H1 (cell line): ENCODE results near the gene RPL7A.
"Not testable (repeated sequence)": the region's sequence is repeated elsewhere in the genome, so short reads cannot be mapped to it uniquely, and the experiment has no call there.

Source experiments
- ATF2 ChIP-seq: IDR thresholded peaks from 2 replicates; pipeline ENCODE4 v1.6.1; 2012; ENCODE audit warnings: low read length, inconsistent platforms
- CTCF ChIP-seq, 3 experiments: IDR thresholded peaks; 1 replicate in 2 of 3; 2 replicates in 1 of 3; pipeline versions ENCODE4 v1.5.1 to v1.6.1; 2011; ENCODE audit warnings: low read length in 3 of 3, mild to moderate bottlenecking in 3 of 3, inconsistent platforms in 2 of 3, low read depth in 1 of 3, moderate library complexity in 1 of 3; ENCODE audit not compliant: insufficient read depth in 1 of 3; ENCODE audit errors: control extremely low read depth in 1 of 3
- EGR1 ChIP-seq: IDR thresholded peaks from 2 replicates; pipeline ENCODE4 v1.6.1; 2011; ENCODE audit warnings: low read depth, low read length, borderline replicate concordance
- RAD21 ChIP-seq, 2 experiments: IDR thresholded peaks in 1 of 2; conservative IDR thresholded peaks in 1 of 2; 2 replicates each; pipeline ENCODE4 v1.6.1; 2011; ENCODE audit warnings: low read depth in 2 of 2, low read length in 2 of 2, improper control_type of control experiment in 1 of 2, inconsistent platforms in 1 of 2, mild to moderate bottlenecking in 1 of 2, moderate library complexity in 1 of 2
- SRF ChIP-seq: IDR thresholded peaks from 2 replicates; pipeline ENCODE4 v1.6.1; 2011; ENCODE audit warnings: mild to moderate bottlenecking, low read depth, low read length, moderate library complexity
- TCF12 ChIP-seq: IDR thresholded peaks from 2 replicates; pipeline ENCODE4 v1.6.1; 2011; ENCODE audit warnings: low read depth, mild to moderate bottlenecking, low read length
- TEAD4 ChIP-seq: IDR thresholded peaks from 2 replicates; pipeline ENCODE4 v1.6.1; 2012; ENCODE audit warnings: low read depth, low read length, inconsistent platforms, mixed read lengths
- USF2 ChIP-seq: IDR thresholded peaks from 2 replicates; pipeline ENCODE4 v1.6.1; 2011; ENCODE audit warnings: low read length, improper control_type of control experiment
- YY1 ChIP-seq: IDR thresholded peaks from 2 replicates; pipeline ENCODE4 v1.6.1; 2011; ENCODE audit warnings: low read depth, mild to moderate bottlenecking, low read length
- ZNF274 ChIP-seq: IDR thresholded peaks from 2 replicates; pipeline ENCODE4 v1.7.0; 2012; ENCODE audit warnings: low read length, borderline replicate concordance; ENCODE audit errors: extremely low read depth

- TF ChIP-seq EGR1; CTCF (IDR thresholded peaks at IDR 0.05; ENCODE audit: control extremely low read depth in 1 of 3, insufficient read depth in 1 of 3, low read depth in 1 of 3, low read length in 3 of 3); SRF; YY1; USF2; TCF12; ZNF274; TEAD4; RAD21 (IDR thresholded peaks at IDR 0.05 in 1 of 2, conservative IDR thresholded peaks at IDR 0.05 in 1 of 2; ENCODE audit: low read depth in 2 of 2, low read length in 2 of 2); ATF2: not testable (repeated sequence)
Measured at GRCh38 chr9:133391449-133391848, 43.4 kb downstream of the RPL7A start.
